SK-N-SH (cell line): ENCODE data around the gene PSMD9.

ENCODE experiments used
- EP300 ChIP-seq, 2 experiments: IDR thresholded peaks; 2 replicates each; pipeline versions ENCODE4 v1.4.0 to v1.6.1; 2012; ENCODE audit warnings: borderline replicate concordance in 1 of 2, low read depth in 1 of 2, low read length in 1 of 2
- FOXM1 ChIP-seq: IDR thresholded peaks from 2 replicates; pipeline ENCODE4 v1.4.0; 2012; ENCODE audit warnings: low read depth, mild to moderate bottlenecking
- IRF3 ChIP-seq: fragments of 150-350 bp; IDR thresholded peaks from 2 replicates; pipeline ENCODE4 v1.6.1; 2016; ENCODE audit warnings: mild to moderate bottlenecking, low read depth, low read length
- NRF1 ChIP-seq: IDR thresholded peaks from 2 replicates; pipeline ENCODE4 v1.6.1; 2012; ENCODE audit warnings: low read depth, mild to moderate bottlenecking, low read length
- RXRA ChIP-seq: IDR thresholded peaks from 2 replicates; pipeline ENCODE4 v1.4.0; 2012; ENCODE audit warnings: low read depth, mild to moderate bottlenecking, borderline replicate concordance
- SIN3A ChIP-seq: IDR thresholded peaks from 2 replicates; pipeline ENCODE4 v1.6.1; 2012; ENCODE audit warnings: low read depth, mild to moderate bottlenecking, low read length, moderate library complexity, borderline replicate concordance
- SMC3 ChIP-seq: IDR thresholded peaks from 2 replicates; pipeline ENCODE4 v1.6.1; 2012; ENCODE audit warnings: low read depth, low read length, improper control_type of control experiment
- TAF1 ChIP-seq: IDR thresholded peaks from 2 replicates; pipeline ENCODE4 v1.6.1; 2012; ENCODE audit warnings: low read depth, mild to moderate bottlenecking, low read length, moderate library complexity, borderline replicate concordance
- TF ChIP-seq, protein P1 (sequence below): fragments of 200-600 bp; sonication (generic); IDR thresholded peaks from 2 replicates; pipeline ENCODE4 v1.6.1; 2017; ENCODE audit warnings: antibody characterized with exemption, mild to moderate bottlenecking, moderate library complexity

GRCh38 chr12:121963341-121964018 is 74.9 kb downstream of the PSMD9 start:
- TF ChIP-seq IRF3 = no peak
- no peak for TF ChIP-seq RXRA
- TF ChIP-seq, protein P1, sequence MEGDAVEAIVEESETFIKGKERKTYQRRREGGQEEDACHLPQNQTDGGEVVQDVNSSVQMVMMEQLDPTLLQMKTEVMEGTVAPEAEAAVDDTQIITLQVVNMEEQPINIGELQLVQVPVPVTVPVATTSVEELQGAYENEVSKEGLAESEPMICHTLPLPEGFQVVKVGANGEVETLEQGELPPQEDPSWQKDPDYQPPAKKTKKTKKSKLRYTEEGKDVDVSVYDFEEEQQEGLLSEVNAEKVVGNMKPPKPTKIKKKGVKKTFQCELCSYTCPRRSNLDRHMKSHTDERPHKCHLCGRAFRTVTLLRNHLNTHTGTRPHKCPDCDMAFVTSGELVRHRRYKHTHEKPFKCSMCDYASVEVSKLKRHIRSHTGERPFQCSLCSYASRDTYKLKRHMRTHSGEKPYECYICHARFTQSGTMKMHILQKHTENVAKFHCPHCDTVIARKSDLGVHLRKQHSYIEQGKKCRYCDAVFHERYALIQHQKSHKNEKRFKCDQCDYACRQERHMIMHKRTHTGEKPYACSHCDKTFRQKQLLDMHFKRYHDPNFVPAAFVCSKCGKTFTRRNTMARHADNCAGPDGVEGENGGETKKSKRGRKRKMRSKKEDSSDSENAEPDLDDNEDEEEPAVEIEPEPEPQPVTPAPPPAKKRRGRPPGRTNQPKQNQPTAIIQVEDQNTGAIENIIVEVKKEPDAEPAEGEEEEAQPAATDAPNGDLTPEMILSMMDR = no peak
- TF ChIP-seq TAF1 = no peak
- no peak for TF ChIP-seq EP300 (IDR thresholded peaks at IDR 0.05; ENCODE audit: borderline replicate concordance in 1 of 2, low read depth in 1 of 2, low read length in 1 of 2)
- no peak for TF ChIP-seq NRF1
- no peak for TF ChIP-seq SMC3
- no peak for TF ChIP-seq FOXM1
- no peak for TF ChIP-seq SIN3A
